Rectal smooth muscle tissue (tissue), 1 donor: ENCODE measurements around the gene ANKRD53.

Experiments used
- H3K27ac ChIP-seq: one replicate; pipeline ENCODE4 v1.7.0; 2013; ENCODE audit warnings: low read depth, low read length, inconsistent platforms
- H3K27me3 ChIP-seq: one replicate; pipeline ENCODE4 v1.7.0; 2013; ENCODE audit warnings: low read length; ENCODE audit not compliant: control insufficient read depth, insufficient read depth
- H3K36me3 ChIP-seq: one replicate; pipeline ENCODE4 v1.7.0; 2013; ENCODE audit warnings: low read length; ENCODE audit not compliant: control insufficient read depth, insufficient read depth
- H3K4me1 ChIP-seq: one replicate; pipeline ENCODE4 v1.7.0; 2013; ENCODE audit warnings: low read length; ENCODE audit not compliant: control insufficient read depth, insufficient read depth
- H3K4me3 ChIP-seq: one replicate; pipeline ENCODE4 v1.7.0; 2013; ENCODE audit warnings: low read length
- H3K9ac ChIP-seq: one replicate; pipeline ENCODE4 v1.7.0; 2013; ENCODE audit warnings: low read length

The ANKRD53 gene

GRCh38 chr2:70949086-70949485 lies 29.3 kb upstream of the ANKRD53 start:
- H3K4me1 ChIP-seq: peaks cover 2% of the 10 kb centered on the region
- no peak overlapping the region for H3K4me3 ChIP-seq
- peaks cover 7% of the 10 kb centered on the region for H3K27me3 ChIP-seq
- no peaks in the 10 kb centered on the region for H3K36me3 ChIP-seq
- no peak overlapping the region for H3K27ac ChIP-seq
- H3K9ac ChIP-seq: no peak overlapping the region

- H3K9ac ChIP-seq: no peak overlapping the region
- no peaks in the 10 kb centered on the region for H3K4me1 ChIP-seq
- H3K36me3 ChIP-seq: no peaks in the 10 kb centered on the region
- H3K27ac ChIP-seq: no peak overlapping the region
- H3K27me3 ChIP-seq: no peaks in the 10 kb centered on the region
- no peak overlapping the region for H3K4me3 ChIP-seq
Observed at GRCh38 chr2:70954886-70955285, 23.5 kb upstream of the ANKRD53 start.

- Histone ChIP-seq H3K4me1 (no peaks in the 10 kb centered on the region), H3K27ac (no peak overlapping the region), H3K36me3 (no peaks in the 10 kb centered on the region), H3K27me3 (no peaks in the 10 kb centered on the region), H3K4me3 (no peak overlapping the region), H3K9ac (no peak overlapping the region)
Observed at GRCh38 chr2:70956141-70956540, 22.3 kb upstream of the ANKRD53 start.

GRCh38 chr2:70957798-70958197 lies 20.6 kb upstream of the ANKRD53 start:
- H3K9ac ChIP-seq: no peak overlapping the region
- H3K4me1 ChIP-seq: no peaks in the 10 kb centered on the region
- no peaks in the 10 kb centered on the region for H3K27me3 ChIP-seq
- no peaks in the 10 kb centered on the region for H3K36me3 ChIP-seq
- no peak overlapping the region for H3K27ac ChIP-seq
- no peak overlapping the region for H3K4me3 ChIP-seq

GRCh38 chr2:70958759-70959158 lies 19.7 kb upstream of the ANKRD53 start:
- Histone ChIP-seq H3K9ac (no peak overlapping the region), H3K27me3 (no peaks in the 10 kb centered on the region), H3K4me1 (no peaks in the 10 kb centered on the region), H3K27ac (no peak overlapping the region), H3K4me3 (no peak overlapping the region), H3K36me3 (no peaks in the 10 kb centered on the region)

- peaks cover 2% of the 10 kb centered on the region for H3K27me3 ChIP-seq
Observed at GRCh38 chr2:70959271-70959761, 19.1 kb upstream of the ANKRD53 start.

GRCh38 chr2:70959851-70960832 lies 18.3 kb upstream of the ANKRD53 start:
- H3K27me3 ChIP-seq: peaks cover 6% of the 10 kb centered on the region
- no peak overlapping the region for H3K9ac ChIP-seq
- H3K4me3 ChIP-seq: no peak overlapping the region
- H3K27ac ChIP-seq: no peak overlapping the region
- no peaks in the 10 kb centered on the region for H3K36me3 ChIP-seq
- no peaks in the 10 kb centered on the region for H3K4me1 ChIP-seq

More at GRCh38 chr2:70959271-70959761, 19.1 kb upstream of the ANKRD53 start:
- H3K36me3 ChIP-seq: no peaks in the 10 kb centered on the region
- no peak overlapping the region for H3K27ac ChIP-seq
- H3K4me1 ChIP-seq: no peaks in the 10 kb centered on the region
- H3K9ac ChIP-seq: no peak overlapping the region
- no peak overlapping the region for H3K4me3 ChIP-seq

- H3K27ac ChIP-seq: no peak overlapping the region
- H3K27me3 ChIP-seq: peaks cover 6% of the 10 kb centered on the region
- H3K4me1 ChIP-seq: no peaks in the 10 kb centered on the region
- H3K9ac ChIP-seq: no peak overlapping the region
- no peak overlapping the region for H3K4me3 ChIP-seq
- H3K36me3 ChIP-seq: no peaks in the 10 kb centered on the region
Observed at GRCh38 chr2:70960833-70961647, 17.4 kb upstream of the ANKRD53 start.

- H3K4me1 ChIP-seq: no peaks in the 10 kb centered on the region
- H3K36me3 ChIP-seq: no peaks in the 10 kb centered on the region
- H3K27me3 ChIP-seq: peaks cover 6% of the 10 kb centered on the region
- H3K27ac ChIP-seq: no peak overlapping the region
- no peak overlapping the region for H3K9ac ChIP-seq
- no peak overlapping the region for H3K4me3 ChIP-seq
Observed at GRCh38 chr2:70961648-70961994, 16.8 kb upstream of the ANKRD53 start.

- Histone ChIP-seq H3K27me3 (peaks cover 6% of the 10 kb centered on the region), H3K4me3 (no peak overlapping the region), H3K4me1 (no peaks in the 10 kb centered on the region), H3K36me3 (no peaks in the 10 kb centered on the region), H3K27ac (no peak overlapping the region), H3K9ac (no peak overlapping the region)
Observed at GRCh38 chr2:70962211-70962884, 16.1 kb upstream of the ANKRD53 start.

- H3K4me3 ChIP-seq: no peak overlapping the region
- no peak overlapping the region for H3K27ac ChIP-seq
- no peaks in the 10 kb centered on the region for H3K36me3 ChIP-seq
- no peak overlapping the region for H3K9ac ChIP-seq
- no peaks in the 10 kb centered on the region for H3K4me1 ChIP-seq
- peaks cover 6% of the 10 kb centered on the region for H3K27me3 ChIP-seq
Observed at GRCh38 chr2:70962885-70963878, 15.2 kb upstream of the ANKRD53 start.
